ENCODE measurements around the gene TIMM21.

DNA sequence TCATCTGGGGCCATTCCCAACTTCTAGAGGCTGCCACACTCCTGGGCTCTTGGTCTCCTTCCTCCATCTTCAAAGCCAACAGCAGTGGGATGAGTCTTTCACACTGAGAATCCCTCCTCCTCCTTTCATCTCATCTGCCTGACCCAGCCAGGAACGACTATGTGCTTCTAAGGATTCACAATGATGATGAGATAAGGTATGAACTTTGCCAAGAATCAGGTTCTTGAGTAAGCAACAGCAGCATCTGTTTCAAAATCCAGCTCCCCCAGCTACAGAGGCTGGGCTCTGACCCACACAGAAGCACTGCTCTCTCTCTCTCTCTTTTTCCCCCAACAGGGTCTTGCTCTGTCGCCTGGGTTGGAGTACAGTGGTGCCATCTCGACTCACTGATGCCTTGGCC lies 46.4 kb downstream of the TIMM21 start:
- TF ChIP-seq, protein P1, sequence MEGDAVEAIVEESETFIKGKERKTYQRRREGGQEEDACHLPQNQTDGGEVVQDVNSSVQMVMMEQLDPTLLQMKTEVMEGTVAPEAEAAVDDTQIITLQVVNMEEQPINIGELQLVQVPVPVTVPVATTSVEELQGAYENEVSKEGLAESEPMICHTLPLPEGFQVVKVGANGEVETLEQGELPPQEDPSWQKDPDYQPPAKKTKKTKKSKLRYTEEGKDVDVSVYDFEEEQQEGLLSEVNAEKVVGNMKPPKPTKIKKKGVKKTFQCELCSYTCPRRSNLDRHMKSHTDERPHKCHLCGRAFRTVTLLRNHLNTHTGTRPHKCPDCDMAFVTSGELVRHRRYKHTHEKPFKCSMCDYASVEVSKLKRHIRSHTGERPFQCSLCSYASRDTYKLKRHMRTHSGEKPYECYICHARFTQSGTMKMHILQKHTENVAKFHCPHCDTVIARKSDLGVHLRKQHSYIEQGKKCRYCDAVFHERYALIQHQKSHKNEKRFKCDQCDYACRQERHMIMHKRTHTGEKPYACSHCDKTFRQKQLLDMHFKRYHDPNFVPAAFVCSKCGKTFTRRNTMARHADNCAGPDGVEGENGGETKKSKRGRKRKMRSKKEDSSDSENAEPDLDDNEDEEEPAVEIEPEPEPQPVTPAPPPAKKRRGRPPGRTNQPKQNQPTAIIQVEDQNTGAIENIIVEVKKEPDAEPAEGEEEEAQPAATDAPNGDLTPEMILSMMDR (IDR thresholded peaks at IDR 0.05): no peak
- no peak for TF ChIP-seq POLR2AphosphoS5 (IDR thresholded peaks at IDR 0.05; ENCODE audit: low read depth, low read length)
